SK-N-MC (cell line): ENCODE measurements around the gene ATRNL1.
"Not testable (repeated sequence)": the region's sequence is repeated elsewhere in the genome, so short reads cannot be mapped to it uniquely, and the experiment has no call there.

Source experiments
- DNase-seq: peaks from one replicate; pipeline ENCODE4 v3.0.0-alpha.2; 2011; ENCODE audit warnings: low read depth, low spot score
- H3K27ac ChIP-seq: fragments of 200-600 bp; sonication (generic); 2 replicates; pipeline ENCODE4 v1.5.1; 2016; ENCODE audit warnings: mixed run types
- H3K36me3 ChIP-seq: fragments of 200-600 bp; sonication (generic); 2 replicates; pipeline ENCODE4 v1.6.1; 2017; ENCODE audit warnings: antibody characterized with exemption, low read length, mixed read lengths; ENCODE audit not compliant: insufficient read depth
- H3K4me3 ChIP-seq: fragments of 200-600 bp; sonication (generic); 2 replicates; pipeline ENCODE4 v1.5.1; 2016
- H3K9ac ChIP-seq: fragments of 200-600 bp; sonication (generic); 2 replicates; pipeline ENCODE4 v1.8.0; 2017; ENCODE audit warnings: mixed run types, mixed read lengths; ENCODE audit not compliant: insufficient read length
- H3K9me3 ChIP-seq: fragments of 200-600 bp; sonication (generic); 2 replicates; pipeline ENCODE4 v1.6.1; 2017; ENCODE audit warnings: low read depth, mild to moderate bottlenecking, antibody characterized with exemption, low read length, moderate library complexity, mixed read lengths
- EZH2 ChIP-seq: fragments of 200-600 bp; sonication (generic); IDR thresholded peaks from one replicate; pipeline ENCODE4 v1.6.1; 2017; ENCODE audit warnings: antibody characterized with exemption
- FOXP2 ChIP-seq: optimal IDR thresholded peaks from 2 replicates; pipeline ENCODE3; 2011; ENCODE audit warnings: mild to moderate bottlenecking, moderate library complexity; ENCODE audit not compliant: insufficient read depth; ENCODE audit errors: extremely low read length, control extremely low read depth
- POLR2AphosphoS5 ChIP-seq: IDR thresholded peaks from 2 replicates; pipeline ENCODE4 v1.6.1; 2012; ENCODE audit warnings: mild to moderate bottlenecking, low read depth, low read length, borderline replicate concordance

Gene ATRNL1

GRCh38 chr10:115491526-115492140 is 398.5 kb downstream of the ATRNL1 start:
- Histone ChIP-seq H3K4me3 (no peak overlapping the region), H3K36me3 (no peaks in the 10 kb centered on the region), H3K9me3 (no peaks in the 10 kb centered on the region), H3K9ac (no peak overlapping the region), H3K27ac (no peak overlapping the region)
- no peak for TF ChIP-seq EZH2
- TF ChIP-seq POLR2AphosphoS5, result no peak
- no peak for TF ChIP-seq FOXP2
- DNase-seq, result no peak

GRCh38 chr10:115503546-115503945 is 410.4 kb downstream of the ATRNL1 start:
- no peaks in the 10 kb centered on the region for H3K9me3 ChIP-seq
- no peak for TF ChIP-seq POLR2AphosphoS5
- TF ChIP-seq EZH2, result no peak
- no peak for TF ChIP-seq FOXP2
- no peak overlapping the region for H3K27ac ChIP-seq
- DNase-seq, result no peak
- no peak overlapping the region for H3K4me3 ChIP-seq
- H3K9ac ChIP-seq, result no peak overlapping the region
- H3K36me3 ChIP-seq, result no peaks in the 10 kb centered on the region

- no peak overlapping the region for H3K27ac ChIP-seq
- no peak overlapping the region for H3K4me3 ChIP-seq
- no peak for DNase-seq
- TF ChIP-seq POLR2AphosphoS5, result no peak
- TF ChIP-seq EZH2, result no peak
- TF ChIP-seq FOXP2, result no peak
- no peaks in the 10 kb centered on the region for H3K36me3 ChIP-seq
- H3K9ac ChIP-seq, result no peak overlapping the region
- no peaks in the 10 kb centered on the region for H3K9me3 ChIP-seq
Measured at GRCh38 chr10:115514895-115515294, 421.7 kb downstream of the ATRNL1 start.

GRCh38 chr10:115525141-115525540 is 432.0 kb downstream of the ATRNL1 start:
- peak overlapping the region; percentile 85 for H3K27ac ChIP-seq
- no peak overlapping the region for H3K9ac ChIP-seq
- H3K36me3 ChIP-seq, result no peaks in the 10 kb centered on the region
- no peaks in the 10 kb centered on the region for H3K9me3 ChIP-seq
- DNase-seq, result peak; percentile 24
- no peak overlapping the region for H3K4me3 ChIP-seq
- TF ChIP-seq EZH2, result no peak
- no peak for TF ChIP-seq FOXP2
- TF ChIP-seq POLR2AphosphoS5, result no peak

DNA sequence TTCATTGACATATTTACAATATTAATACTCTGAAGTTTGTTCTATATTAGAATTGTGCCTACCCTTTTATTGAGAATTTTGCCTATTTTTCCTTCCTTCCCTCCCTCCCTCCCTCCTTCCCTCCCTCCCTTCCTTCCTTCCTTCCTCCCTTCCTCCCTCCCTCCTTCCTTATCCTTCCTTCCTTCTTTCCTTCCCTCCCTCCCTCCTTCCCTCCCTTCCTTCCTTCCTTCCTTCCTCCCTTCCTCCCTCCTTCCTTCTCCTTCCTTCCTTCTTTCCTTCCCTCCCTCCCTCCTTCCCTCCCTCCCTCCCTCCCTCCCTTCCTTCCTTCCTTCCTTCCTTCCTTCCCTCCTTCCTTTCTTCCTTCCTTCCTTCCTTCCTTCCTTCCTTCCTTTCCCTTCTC is 434.5 kb downstream of the ATRNL1 start:
- DNase-seq, H3K9ac ChIP-seq, H3K9me3 ChIP-seq, H3K36me3 ChIP-seq, H3K4me3 ChIP-seq: not testable (repeated sequence)
- peak overlapping the region; percentile 89 for H3K27ac ChIP-seq

- H3K9ac ChIP-seq, H3K4me3 ChIP-seq, DNase-seq, H3K36me3 ChIP-seq, H3K9me3 ChIP-seq, H3K27ac ChIP-seq: not testable (repeated sequence)
Measured at GRCh38 chr10:115536401-115536800, 443.2 kb downstream of the ATRNL1 start.

- TF ChIP-seq EZH2, result no peak
- TF ChIP-seq FOXP2, result no peak
- no peak for TF ChIP-seq POLR2AphosphoS5
- Histone ChIP-seq H3K36me3 (no peaks in the 10 kb centered on the region), H3K9me3 (no peaks in the 10 kb centered on the region), H3K4me3 (no peak overlapping the region), H3K9ac (no peak overlapping the region), H3K27ac (no peak overlapping the region)
- DNase-seq, result no peak
Measured at GRCh38 chr10:115539142-115539762, 446.1 kb downstream of the ATRNL1 start.

GRCh38 chr10:115555887-115556402 is 462.8 kb downstream of the ATRNL1 start:
- no peak for TF ChIP-seq FOXP2
- no peak for TF ChIP-seq POLR2AphosphoS5
- TF ChIP-seq EZH2, result no peak
- no peak overlapping the region for H3K27ac ChIP-seq
- no peaks in the 10 kb centered on the region for H3K36me3 ChIP-seq
- no peaks in the 10 kb centered on the region for H3K9me3 ChIP-seq
- H3K4me3 ChIP-seq, result no peak overlapping the region
- H3K9ac ChIP-seq, result no peak overlapping the region
- no peak for DNase-seq

- Histone ChIP-seq H3K9ac (no peak overlapping the region), H3K27ac (no peak overlapping the region), H3K9me3 (no peaks in the 10 kb centered on the region), H3K4me3 (no peak overlapping the region), H3K36me3 (no peaks in the 10 kb centered on the region)
- DNase-seq, result no peak
- TF ChIP-seq POLR2AphosphoS5, result no peak
- TF ChIP-seq FOXP2, result no peak
- TF ChIP-seq EZH2, result no peak
Measured at GRCh38 chr10:115558252-115558651, 465.1 kb downstream of the ATRNL1 start.
